Tibial artery (tissue), 4 donors: ENCODE results near the gene POLN.

ENCODE experiments used
- DNase-seq, 2 donors: peaks; one replicate each; pipeline ENCODE4 v3.0.0-alpha.2; 2019
- H3K27ac ChIP-seq, 2 donors: fragments of 200-600 bp; sonication (generic) in 1 of 2; 1 replicate in 1 of 2; 2 replicates in 1 of 2; pipeline ENCODE4 v1.5.1; 2018 to 2019; ENCODE audit warnings: mild to moderate bottlenecking in 1 of 2
- H3K27me3 ChIP-seq, 2 donors: fragments of 200-600 bp; sonication (generic) in 1 of 2; one replicate each; pipeline versions ENCODE4 v1.5.1 to v1.6.0; 2016 to 2019
- H3K36me3 ChIP-seq, 3 donors: fragments of 200-600 bp; sonication (generic) in 2 of 3; one replicate each; pipeline ENCODE4 v1.5.1; 2016 to 2019; ENCODE audit warnings: mild to moderate bottlenecking in 2 of 3
- H3K4me1 ChIP-seq, 4 donors: fragments of 200-600 bp; sonication (generic) in 2 of 4; 1 replicate in 3 of 4; 2 replicates in 1 of 4; pipeline ENCODE4 v1.5.1; 2016 to 2019
- H3K4me3 ChIP-seq, 2 donors: fragments of 200-600 bp; sonication (generic) in 1 of 2; 1 replicate in 1 of 2; 2 replicates in 1 of 2; pipeline ENCODE4 v1.5.1; 2018 to 2019; ENCODE audit warnings: mild to moderate bottlenecking in 2 of 2
- H3K9me3 ChIP-seq, 3 donors: fragments of 200-600 bp; sonication (generic) in 1 of 3; one replicate each; pipeline ENCODE4 v1.5.1; 2016 to 2019
- CTCF ChIP-seq, 2 experiments: fragments of 200-600 bp in 1 of 2; fragments of 450-650 bp in 1 of 2; IDR thresholded peaks; one replicate each; pipeline ENCODE4 v1.5.1; 2017 to 2019; ENCODE audit warnings: antibody characterized with exemption in 2 of 2, mild to moderate bottlenecking in 1 of 2, moderate library complexity in 1 of 2
- intact Hi-C: fragments of 100-400 bp; cut with DNase I; formaldehyde crosslinking; loops from one replicate; pipeline ENCODE4 v1.15.0; 2023; ENCODE audit warnings: low total_unique reads

The POLN gene

GRCh38 chr4:2082118-2082517 is 159.8 kb downstream of the POLN start:
- no peak for TF ChIP-seq CTCF (IDR thresholded peaks at IDR 0.05)
- no peak overlapping the region for H3K27ac ChIP-seq
- DNase-seq: peak in 1 of 2 donors; percentile 19
- no peaks in the 10 kb centered on the region for H3K36me3 ChIP-seq
- H3K27me3 ChIP-seq: no peaks in the 10 kb centered on the region
- H3K4me1 ChIP-seq: no peaks in the 10 kb centered on the region
- H3K4me3 ChIP-seq: no peak overlapping the region
- intact Hi-C loops: no loop called here
- H3K9me3 ChIP-seq: no peaks in the 10 kb centered on the region

- H3K27ac ChIP-seq: no peak overlapping the region
- peak in 1 of 2 donors; percentile 32 for DNase-seq
- no peaks in the 10 kb centered on the region for H3K36me3 ChIP-seq
- TF ChIP-seq CTCF (IDR thresholded peaks at IDR 0.05): no peak
- H3K9me3 ChIP-seq: no peaks in the 10 kb centered on the region
- H3K4me1 ChIP-seq: no peaks in the 10 kb centered on the region
- no peaks in the 10 kb centered on the region for H3K27me3 ChIP-seq
- H3K4me3 ChIP-seq: no peak overlapping the region
- intact Hi-C loops: no loop called here
Measured at GRCh38 chr4:2081540-2081939, 160.4 kb downstream of the POLN start.

GRCh38 chr4:2080429-2081300 is 161.3 kb downstream of the POLN start:
- Histone ChIP-seq H3K27me3 (no peaks in the 10 kb centered on the region), H3K36me3 (no peaks in the 10 kb centered on the region), H3K4me3 (no peak overlapping the region), H3K27ac (no peak overlapping the region), H3K4me1 (no peaks in the 10 kb centered on the region), H3K9me3 (no peaks in the 10 kb centered on the region)
- DNase-seq: peak in 1 of 2 donors; percentile 62
- no peak for TF ChIP-seq CTCF (IDR thresholded peaks at IDR 0.05)
- intact Hi-C loops: no loop called here

- H3K27me3 ChIP-seq: no peaks in the 10 kb centered on the region
- H3K9me3 ChIP-seq: no peaks in the 10 kb centered on the region
- no peaks in the 10 kb centered on the region for H3K36me3 ChIP-seq
- no peaks in the 10 kb centered on the region for H3K4me1 ChIP-seq
- H3K27ac ChIP-seq: no peak overlapping the region
- peak in 1 of 2 donors; percentile 43 for DNase-seq
- intact Hi-C loops: no loop called here
- no peak overlapping the region for H3K4me3 ChIP-seq
- no peak for TF ChIP-seq CTCF (IDR thresholded peaks at IDR 0.05)
Measured at GRCh38 chr4:2079926-2080325, 162.0 kb downstream of the POLN start.

- Histone ChIP-seq H3K27me3 (no peaks in the 10 kb centered on the region), H3K27ac (no peak overlapping the region), H3K4me3 (no peak overlapping the region), H3K4me1 (no peaks in the 10 kb centered on the region), H3K9me3 (no peaks in the 10 kb centered on the region), H3K36me3 (no peaks in the 10 kb centered on the region)
- TF ChIP-seq CTCF (IDR thresholded peaks at IDR 0.05): no peak
- peak in 1 of 2 donors; percentile 56 for DNase-seq
- intact Hi-C loops: no loop called here
Measured at GRCh38 chr4:2079006-2079405, 162.9 kb downstream of the POLN start.
